ENCODE data around the gene BCL2. TPM values are rescaled to one million over a fixed set of nuclear protein-coding genes. Genes with fewer than 3 reads are reported as not detected.

BCL2 gene
- total RNA-seq, 1 donor from 2014 or later: 16.5 TPM

DNA sequence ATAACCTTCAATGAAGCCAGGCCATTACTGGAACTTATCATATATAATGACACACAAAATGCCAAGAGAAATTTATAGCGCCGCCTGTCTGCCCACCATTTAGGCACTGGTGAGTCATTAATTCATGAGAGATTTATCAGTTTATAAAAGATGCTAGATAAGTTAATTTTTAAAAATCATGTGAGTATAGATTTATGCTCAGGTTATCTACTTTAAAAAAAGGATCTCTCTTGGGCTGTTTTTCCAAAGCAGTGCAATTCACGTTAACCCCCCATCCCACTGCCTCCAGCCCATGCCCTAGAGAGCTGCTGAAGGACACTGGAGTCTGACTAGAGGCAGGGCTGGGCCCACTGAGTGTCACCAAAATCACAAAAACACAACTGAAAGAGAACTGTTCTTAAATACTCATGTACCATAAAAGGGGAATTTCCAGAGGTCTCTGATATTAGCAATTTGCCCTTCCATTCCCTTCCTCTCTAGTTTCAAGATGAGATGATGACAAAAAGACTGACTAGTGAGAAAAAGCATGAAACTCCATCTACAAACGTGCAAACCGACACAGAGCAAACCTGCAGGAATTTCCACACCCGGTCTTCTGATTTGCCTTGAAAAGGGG lies 160.8 kb downstream of the BCL2 start:
- no peak for TF ChIP-seq CTCF (conservative IDR thresholded peaks at IDR 0.05)
- H3K4me1 Mint-ChIP-seq (ENCODE audit: unreplicated experiment): peaks cover 31% of the 10 kb centered on the region
- H3K9me3 Mint-ChIP-seq: peaks cover 5% of the 10 kb centered on the region
- H3K4me3 Mint-ChIP-seq: peak overlapping the region; percentile 40
- H3K27me3 Mint-ChIP-seq: no peaks in the 10 kb centered on the region
- peaks cover 19% of the 10 kb centered on the region for H3K36me3 Mint-ChIP-seq
- H3K27ac Mint-ChIP-seq: peak overlapping the region; percentile 32
- no peak for DNase-seq (ENCODE audit: extremely low spot score, unreplicated experiment)

DNA sequence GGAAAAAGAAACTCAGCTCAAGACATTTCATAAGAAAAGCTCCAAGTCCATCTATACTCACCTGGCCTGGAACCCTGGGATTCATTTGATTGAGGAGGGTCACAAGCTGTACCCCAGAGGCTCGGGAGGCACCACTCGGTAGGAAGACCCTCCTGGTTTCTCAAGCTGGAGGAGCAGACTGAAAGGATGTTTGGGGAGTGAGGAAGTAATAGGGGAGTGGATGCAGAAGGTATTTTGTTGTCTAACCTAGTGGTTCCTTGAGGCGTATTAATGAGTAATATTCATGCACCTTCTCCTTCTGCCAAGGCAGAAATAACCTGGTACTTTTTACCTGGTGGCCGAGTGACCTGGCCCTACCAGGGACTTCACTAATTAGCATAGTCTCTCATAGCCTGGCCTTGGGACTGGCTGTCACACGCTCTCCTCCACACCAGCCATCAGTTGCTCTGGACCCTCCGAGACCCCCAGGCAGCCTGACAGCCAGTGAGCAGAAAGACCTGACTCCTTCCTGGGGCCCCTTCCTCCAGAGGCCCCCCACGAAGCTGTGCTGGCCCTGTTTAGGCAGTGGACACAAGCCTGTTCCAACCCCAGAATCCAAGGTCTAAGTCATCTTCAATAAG lies 161.4 kb downstream of the BCL2 start:
- DNase-seq (ENCODE audit: extremely low spot score, unreplicated experiment): no peak
- no peak overlapping the region for H3K27ac Mint-ChIP-seq
- no peak for TF ChIP-seq CTCF (conservative IDR thresholded peaks at IDR 0.05)
- no peaks in the 10 kb centered on the region for H3K27me3 Mint-ChIP-seq
- H3K9me3 Mint-ChIP-seq: peaks cover 5% of the 10 kb centered on the region
- H3K4me1 Mint-ChIP-seq (ENCODE audit: unreplicated experiment): peaks cover 31% of the 10 kb centered on the region
- H3K4me3 Mint-ChIP-seq: no peak overlapping the region
- peaks cover 18% of the 10 kb centered on the region for H3K36me3 Mint-ChIP-seq

DNA sequence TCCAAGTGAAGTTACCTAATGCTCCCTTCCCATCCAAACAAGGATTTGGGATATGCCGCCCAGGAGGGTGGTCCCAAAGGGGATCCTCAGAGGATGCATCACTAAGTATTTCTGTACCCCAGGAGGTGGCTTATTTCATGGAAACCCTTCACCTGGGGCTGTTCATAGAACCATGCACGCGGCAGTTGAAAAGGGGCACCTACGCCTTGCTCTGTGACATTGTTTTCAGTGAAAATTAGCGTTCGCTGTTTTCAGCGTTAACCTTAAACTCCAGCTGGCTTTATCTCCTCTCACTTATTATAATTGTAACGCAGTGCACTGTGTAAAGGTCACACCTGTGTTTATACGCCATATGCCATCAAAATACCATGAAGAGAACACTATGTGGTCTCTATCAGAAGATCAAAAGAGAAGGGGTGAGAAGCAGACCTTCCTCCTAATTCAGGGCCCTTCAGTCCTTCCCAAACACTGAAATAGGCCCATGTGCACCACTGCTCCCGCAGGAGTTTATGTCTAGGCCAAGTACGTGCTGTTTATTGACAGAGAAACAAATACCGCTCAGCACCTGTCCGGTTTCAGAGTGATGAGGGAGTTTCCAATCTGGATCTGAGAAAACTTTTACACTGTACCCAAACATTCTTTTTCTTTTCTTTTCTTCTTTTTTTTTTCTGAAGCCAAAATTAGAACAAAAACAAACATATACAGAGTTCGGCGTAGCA lies 162.1 kb downstream of the BCL2 start:
- Mint-ChIP-seq H3K4me3 (no peak overlapping the region), H3K36me3 (peaks cover 15% of the 10 kb centered on the region), H3K4me1 (ENCODE audit: unreplicated experiment) (peaks cover 31% of the 10 kb centered on the region), H3K27ac (no peak overlapping the region), H3K9me3 (peaks cover 5% of the 10 kb centered on the region), H3K27me3 (no peaks in the 10 kb centered on the region)
- TF ChIP-seq CTCF (conservative IDR thresholded peaks at IDR 0.05): no peak
- DNase-seq (ENCODE audit: extremely low spot score, unreplicated experiment): no peak

- no peak overlapping the region for H3K4me3 Mint-ChIP-seq
- TF ChIP-seq CTCF (conservative IDR thresholded peaks at IDR 0.05): no peak
- H3K27ac Mint-ChIP-seq: no peak overlapping the region
- peaks cover 24% of the 10 kb centered on the region for H3K4me1 Mint-ChIP-seq (ENCODE audit: unreplicated experiment)
- DNase-seq (ENCODE audit: extremely low spot score, unreplicated experiment): no peak
- H3K27me3 Mint-ChIP-seq: no peaks in the 10 kb centered on the region
- peaks cover 9% of the 10 kb centered on the region for H3K36me3 Mint-ChIP-seq
- H3K9me3 Mint-ChIP-seq: no peaks in the 10 kb centered on the region
These were observed 163.4 kb downstream of the BCL2 start for GRCh38 chr18:63155910-63156773.

DNA sequence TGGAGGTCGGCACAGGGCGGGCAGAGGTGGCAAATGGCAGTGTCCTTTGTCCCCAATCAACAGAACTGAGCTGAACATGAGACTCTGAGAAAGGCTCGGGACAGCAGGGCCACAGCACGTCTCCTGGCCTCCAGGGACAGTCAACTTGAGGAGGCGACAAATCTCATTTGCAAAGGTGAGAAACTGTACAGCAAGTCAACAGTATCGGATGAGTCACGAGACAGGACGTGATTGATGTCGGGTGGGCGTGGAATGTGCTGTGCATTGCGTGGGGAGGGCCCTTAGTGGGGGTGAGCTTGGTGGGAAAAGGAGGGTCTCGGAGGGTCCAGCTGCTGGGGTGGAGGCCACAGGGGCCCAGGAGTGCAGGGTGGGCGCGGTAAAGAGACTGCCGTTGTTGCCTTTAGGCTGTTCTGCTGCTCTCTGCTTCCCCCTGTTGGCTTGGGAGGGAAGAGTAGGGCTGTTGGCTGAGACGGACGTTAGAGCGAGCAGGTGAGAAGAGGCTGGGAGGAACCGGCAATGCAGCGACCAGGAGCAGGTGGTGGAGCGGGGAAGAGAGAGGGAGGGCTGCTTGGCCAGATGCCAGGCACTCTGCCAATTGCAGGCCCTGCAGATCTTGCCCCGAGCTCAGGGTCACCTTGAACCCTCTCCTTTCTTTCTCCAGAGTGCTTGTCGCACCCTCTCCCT lies 164.3 kb downstream of the BCL2 start:
- TF ChIP-seq CTCF (conservative IDR thresholded peaks at IDR 0.05): peak; percentile 73
- Mint-ChIP-seq H3K4me3 (peak overlapping the region; percentile 35), H3K9me3 (no peaks in the 10 kb centered on the region), H3K36me3 (peaks cover 9% of the 10 kb centered on the region), H3K27ac (peak overlapping the region; percentile 15), H3K27me3 (no peaks in the 10 kb centered on the region), H3K4me1 (ENCODE audit: unreplicated experiment) (peaks cover 20% of the 10 kb centered on the region)
- no peak for DNase-seq (ENCODE audit: extremely low spot score, unreplicated experiment)
